ENCODE results near the gene RCAN1.
"Not testable (repeated sequence)": the region's sequence is repeated elsewhere in the genome, so short reads cannot be mapped to it uniquely, and the experiment has no call there.

The RCAN1 gene

GRCh38 chr21:34570313-34570712 is 44.6 kb downstream of the RCAN1 start:
- no peak for DNase-seq (ENCODE audit: low read depth in 2 of 2, low spot score in 1 of 2)

- DNase-seq (ENCODE audit: low read depth in 2 of 2, low spot score in 1 of 2) = no peak
These were observed 45.4 kb downstream of the RCAN1 start for GRCh38 chr21:34569381-34569979.

GRCh38 chr21:34568801-34569200 is 46.1 kb downstream of the RCAN1 start:
- not testable (repeated sequence) for DNase-seq (ENCODE audit: low read depth in 2 of 2, low spot score in 1 of 2)

- no peak for DNase-seq (ENCODE audit: low read depth in 2 of 2, low spot score in 1 of 2)
These were observed 47.2 kb downstream of the RCAN1 start for GRCh38 chr21:34567604-34568155.

- no peak for DNase-seq (ENCODE audit: low read depth in 2 of 2, low spot score in 1 of 2)
These were observed 49.7 kb downstream of the RCAN1 start for GRCh38 chr21:34565238-34565637.

- not testable (repeated sequence) for DNase-seq (ENCODE audit: low read depth in 2 of 2, low spot score in 1 of 2)
These were observed 51.5 kb downstream of the RCAN1 start for GRCh38 chr21:34563370-34563769.

- no peak for DNase-seq (ENCODE audit: low read depth in 2 of 2, low spot score in 1 of 2)
These were observed 53.1 kb downstream of the RCAN1 start for GRCh38 chr21:34561806-34562205.

- no peak for DNase-seq (ENCODE audit: low read depth in 2 of 2, low spot score in 1 of 2)
These were observed 54.3 kb downstream of the RCAN1 start for GRCh38 chr21:34560609-34561008.

- no peak for DNase-seq (ENCODE audit: low read depth in 2 of 2, low spot score in 1 of 2)
These were observed 54.9 kb downstream of the RCAN1 start for GRCh38 chr21:34560021-34560420.

- no peak for DNase-seq (ENCODE audit: low read depth in 2 of 2, low spot score in 1 of 2)
These were observed 55.8 kb downstream of the RCAN1 start for GRCh38 chr21:34559089-34559631.

- no peak for DNase-seq (ENCODE audit: low read depth in 2 of 2, low spot score in 1 of 2)
These were observed 56.7 kb downstream of the RCAN1 start for GRCh38 chr21:34558166-34558565.

- DNase-seq (ENCODE audit: low read depth in 2 of 2, low spot score in 1 of 2) = no peak
These were observed 57.7 kb downstream of the RCAN1 start for GRCh38 chr21:34557261-34557660.

- DNase-seq (ENCODE audit: low read depth in 2 of 2, low spot score in 1 of 2) = not testable (repeated sequence)
These were observed 60.2 kb downstream of the RCAN1 start for GRCh38 chr21:34554670-34555069.

GRCh38 chr21:34554227-34554626 is 60.7 kb downstream of the RCAN1 start:
- no peak for DNase-seq (ENCODE audit: low read depth in 2 of 2, low spot score in 1 of 2)

- no peak for DNase-seq (ENCODE audit: low read depth in 2 of 2, low spot score in 1 of 2)
These were observed 61.6 kb downstream of the RCAN1 start for GRCh38 chr21:34553151-34553952.

GRCh38 chr21:34552360-34553098 is 62.4 kb downstream of the RCAN1 start:
- DNase-seq (ENCODE audit: low read depth in 2 of 2, low spot score in 1 of 2) = no peak

- DNase-seq (ENCODE audit: low read depth in 2 of 2, low spot score in 1 of 2) = no peak
These were observed 64.6 kb downstream of the RCAN1 start for GRCh38 chr21:34550182-34550799.

GRCh38 chr21:34548781-34549376 is 66.0 kb downstream of the RCAN1 start:
- no peak for DNase-seq (ENCODE audit: low read depth in 2 of 2, low spot score in 1 of 2)

- no peak for DNase-seq (ENCODE audit: low read depth in 2 of 2, low spot score in 1 of 2)
These were observed 68.4 kb downstream of the RCAN1 start for GRCh38 chr21:34546542-34546941.

GRCh38 chr21:34545079-34545884 is 69.6 kb downstream of the RCAN1 start:
- DNase-seq (ENCODE audit: low read depth in 2 of 2, low spot score in 1 of 2) = no peak

Data from stimulated activated CD8-positive, alpha-beta memory T cell treated with anti-CD3 and anti-CD28 coated beads, Interleukin-4, amount 100 ng/mL, for 4 hours (primary cell).